HCT116 (cell line): ENCODE data around the gene IFITM5. TPM values are rescaled to one million over a fixed set of nuclear protein-coding genes. Genes with fewer than 3 reads are reported as not detected.
"Not testable (repeated sequence)": the region's sequence is repeated elsewhere in the genome, so short reads cannot be mapped to it uniquely, and the experiment has no call there.

Experiments used
- ATAC-seq: fragments of 200-7000 bp; cut with Tn5 transposase; 2 replicates; pipeline ENCODE4 v1.9.1; 2020; ENCODE audit warnings: mild to moderate bottlenecking, moderate library complexity
- BruUV-seq: library from RNA; stranded (reverse); fragments of 400-500 nt; replicated peaks from 2 replicates; lab custom pipeline; 2021; lab: Mats Ljungman, UMichigan
- CTCF ChIA-PET: fragments of 300-600 bp; sonication (Branson Sonifier 250); formaldehyde crosslinking; loops from one replicate; lab custom pipeline; 2021; ENCODE audit warnings: antibody characterized with exemption; lab: Charles Lee
- POLR2A ChIA-PET: fragments of 300-600, 350-600 bp; sonication (Branson Sonifier 250); formaldehyde crosslinking; loops from one replicate; lab custom pipeline; 2021; ENCODE audit warnings: antibody characterized with exemption; lab: Charles Lee
- RAD21 ChIA-PET, 2 experiments: fragments of 300-600 bp; sonication (Branson Sonifier 250); formaldehyde crosslinking; loops; one replicate each; lab custom pipeline; 2023; ENCODE audit warnings: low total read pairs in 2 of 2; ENCODE audit not compliant: uncharacterized antibody in 2 of 2, unreplicated experiment in 2 of 2, low non-redundant PET in 1 of 2; lab: Charles Lee
- DNase-seq: peaks from one replicate; pipeline ENCODE4 v3.0.0-alpha.2; 2010; ENCODE audit warnings: low read depth, low spot score
- H2AFZ ChIP-seq: fragments of 200-600 bp; shearing (Covaris generic), sonication (generic); 2 replicates; pipeline ENCODE4 v1.6.1; 2017; ENCODE audit warnings: low read depth, mixed run types, mixed read lengths, antibody characterized with exemption, low read length; ENCODE audit not compliant: poor library complexity, severe bottlenecking
- H3K27ac ChIP-seq: 2 replicates; pipeline ENCODE4 v1.5.1; 2012; ENCODE audit warnings: low read depth, low read length
- H3K27me3 ChIP-seq: fragments of 200-600 bp; sonication (generic); 2 replicates; pipeline ENCODE4 v1.6.1; 2016; ENCODE audit warnings: mixed run types, low read length, mixed read lengths; ENCODE audit not compliant: insufficient read depth
- H3K36me3 ChIP-seq, 2 experiments: fragments of 200-500 bp in 1 of 2; fragments of 200-600 bp in 1 of 2; sonication (Bioruptor generic) in 1 of 2; sonication (generic) in 1 of 2; 2 replicates each; pipeline versions ENCODE4 v1.5.1 to v1.6.1; 2014 to 2016; ENCODE audit warnings: low read length in 2 of 2, inconsistent platforms in 1 of 2, mixed read lengths in 1 of 2, mixed run types in 1 of 2; ENCODE audit not compliant: insufficient read depth in 2 of 2, control insufficient read depth in 1 of 2
- H3K4me1 ChIP-seq, 2 experiments: fragments of 200-600 bp in 1 of 2; sonication (generic) in 1 of 2; 2 replicates each; pipeline versions ENCODE4 v1.5.1 to v1.6.1; 2012 to 2017; ENCODE audit warnings: low read length in 2 of 2, inconsistent platforms in 1 of 2, mild to moderate bottlenecking in 1 of 2, mixed read lengths in 1 of 2, mixed run types in 1 of 2, moderate library complexity in 1 of 2; ENCODE audit not compliant: insufficient read depth in 2 of 2, control insufficient read depth in 1 of 2
- H3K4me2 ChIP-seq: fragments of 200-600 bp; sonication (generic); 2 replicates; pipeline ENCODE4 v1.6.1; 2017; ENCODE audit warnings: mixed run types, low read length, mixed read lengths
- H3K4me3 ChIP-seq, 2 experiments: fragments of 200-600 bp in 1 of 2; sonication (generic) in 1 of 2; replicated peaks in 1 of 2; 2 replicates each; pipeline ENCODE4 v1.5.1; 2011 to 2016; ENCODE audit warnings: low read length in 2 of 2, control low read depth in 1 of 2, low read depth in 1 of 2, mild to moderate bottlenecking in 1 of 2, mixed read lengths in 1 of 2, mixed run types in 1 of 2
- H3K79me2 ChIP-seq: fragments of 200-600 bp; sonication (generic); 2 replicates; pipeline ENCODE4 v1.6.1; 2017; ENCODE audit warnings: mild to moderate bottlenecking, mixed run types, low read length, moderate library complexity, mixed read lengths; ENCODE audit not compliant: insufficient read depth
- H3K9ac ChIP-seq: fragments of 200-600 bp; sonication (generic); 2 replicates; pipeline ENCODE4 v1.6.1; 2016; ENCODE audit warnings: low read length, mixed read lengths
- H3K9me2 ChIP-seq: fragments of 200-600 bp; sonication (generic), shearing (Covaris generic); 2 replicates; pipeline ENCODE4 v1.6.1; 2017; ENCODE audit warnings: mixed run types, mild to moderate bottlenecking, moderate library complexity; ENCODE audit not compliant: insufficient read depth
- H3K9me3 ChIP-seq, 2 experiments: fragments of 200-500 bp in 1 of 2; fragments of 200-600 bp in 1 of 2; sonication (Bioruptor generic) in 1 of 2; sonication (generic) in 1 of 2; 2 replicates each; pipeline ENCODE4 v1.6.1; 2014 to 2017; ENCODE audit warnings: low read length in 2 of 2, mixed read lengths in 2 of 2, inconsistent platforms in 1 of 2, low read depth in 1 of 2, mild to moderate bottlenecking in 1 of 2, mixed run types in 1 of 2, moderate library complexity in 1 of 2; ENCODE audit not compliant: control insufficient read depth in 1 of 2, insufficient read depth in 1 of 2
- H4K20me1 ChIP-seq: fragments of 200-600 bp; sonication (generic), shearing (Covaris generic); 2 replicates; pipeline ENCODE4 v1.6.1; 2017; ENCODE audit warnings: mixed run types, mild to moderate bottlenecking, moderate library complexity; ENCODE audit not compliant: insufficient read depth
- CBX3 ChIP-seq: IDR thresholded peaks from 2 replicates; pipeline ENCODE4 v1.6.1; 2012; ENCODE audit warnings: low read depth
- CEBPB ChIP-seq: IDR thresholded peaks from 2 replicates; pipeline ENCODE4 v1.6.1; 2012; ENCODE audit warnings: low read depth
- POLR2A ChIP-seq: IDR thresholded peaks from 2 replicates; pipeline ENCODE4 v1.7.0; 2011; ENCODE audit warnings: borderline replicate concordance; ENCODE audit not compliant: insufficient read depth, insufficient read length; ENCODE audit errors: extremely low read depth
- RAD21 ChIP-seq: IDR thresholded peaks from 2 replicates; pipeline ENCODE4 v1.6.1; 2012; ENCODE audit warnings: low read depth, mild to moderate bottlenecking
- SP1 ChIP-seq: IDR thresholded peaks from 2 replicates; pipeline ENCODE4 v1.6.1; 2012; ENCODE audit warnings: low read depth
- SRF ChIP-seq: IDR thresholded peaks from 2 replicates; pipeline ENCODE4 v1.6.1; 2012; ENCODE audit warnings: low read depth
- TCF7L2 ChIP-seq: IDR thresholded peaks from 2 replicates; pipeline ENCODE4 v1.7.0; 2011; ENCODE audit warnings: borderline replicate concordance, inconsistent platforms; ENCODE audit not compliant: insufficient read depth, insufficient read length; ENCODE audit errors: extremely low read depth
- ZFX ChIP-seq: fragments of 450-650 bp; IDR thresholded peaks from 2 replicates; pipeline ENCODE4 v1.6.1; 2017
- ZNF274 ChIP-seq: fragments of 200-500 bp; sonication (Bioruptor generic); IDR thresholded peaks from 2 replicates; pipeline ENCODE4 v1.6.1; 2014; ENCODE audit warnings: mild to moderate bottlenecking, low read depth, low read length, inconsistent platforms
- intact Hi-C: fragments of 100-400 bp; cut with micrococcal nuclease; formaldehyde crosslinking; loops from 2 replicates; pipeline ENCODE4 v1.10.0; 2022
- total RNA-seq: library from RNA; stranded (reverse); gene quantifications from one replicate; pipeline ENCODE4 v1.2.1, GENCODE V29; 2021; ENCODE audit not compliant: unreplicated experiment
- TF ChIP-seq, protein P1 (sequence below): IDR thresholded peaks from 2 replicates; pipeline ENCODE4 v1.6.1; 2012
- TF ChIP-seq, protein P2 (sequence below): IDR thresholded peaks from 2 replicates; pipeline ENCODE4 v1.6.1; 2011; ENCODE audit warnings: mild to moderate bottlenecking, low read length, moderate library complexity; ENCODE audit not compliant: insufficient replicate concordance; ENCODE audit errors: extremely low read depth

The IFITM5 gene
- total RNA-seq, 1 experiment from 2014 or later = not detected

DNA sequence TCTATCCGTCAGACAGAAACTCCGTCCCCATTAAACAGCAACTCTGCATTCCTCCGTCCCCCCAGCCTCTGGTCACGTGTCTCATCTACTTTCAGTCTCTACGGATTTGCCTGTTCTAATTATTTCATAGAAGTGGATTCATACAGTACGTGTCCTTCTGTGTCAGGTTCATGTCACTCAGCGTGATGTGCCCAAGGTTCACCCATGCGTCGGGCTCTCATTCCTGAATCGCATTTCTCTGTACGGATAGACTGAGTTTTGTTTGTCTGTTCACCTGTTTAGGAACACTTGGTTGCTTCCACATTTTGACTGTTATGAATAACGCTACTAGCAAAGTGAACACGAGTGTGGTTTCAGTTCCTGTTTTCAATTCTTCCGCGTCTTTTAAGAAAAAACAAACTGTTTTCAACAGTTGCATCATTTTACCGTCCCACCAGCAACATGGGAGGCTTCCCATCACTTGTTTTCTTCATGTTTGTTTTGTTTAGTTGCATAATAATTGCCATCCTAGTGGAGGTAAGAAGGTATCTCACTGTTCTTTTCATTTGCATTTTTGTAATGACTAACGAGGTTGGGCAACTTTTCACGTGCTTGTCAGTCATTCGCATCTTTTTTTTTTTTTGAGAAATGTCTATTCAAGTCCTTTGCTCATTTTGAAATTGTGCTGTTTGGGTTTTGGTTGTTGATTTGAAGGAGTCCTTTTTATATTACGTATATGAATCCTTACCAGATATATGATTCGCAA lies 30.0 kb downstream of the IFITM5 start:
- ATAC-seq = no peak
- Histone ChIP-seq H2AFZ (no peak overlapping the region), H3K4me3 (no peak overlapping the region), H3K4me1 (peaks cover 8 to 12% of the 10 kb centered on the region in 2 experiments), H3K27ac (no peak overlapping the region), H3K9me3 (no peaks in the 10 kb centered on the region), H3K27me3 (no peaks in the 10 kb centered on the region), H3K4me2 (no peak overlapping the region), H4K20me1 (no peaks in the 10 kb centered on the region), H3K9me2 (no peaks in the 10 kb centered on the region), H3K9ac (no peak overlapping the region), H3K36me3 (no peaks in the 10 kb centered on the region), H3K79me2 (no peaks in the 10 kb centered on the region)
- ChIA-PET POLR2A (no interaction called here), CTCF (no interaction called here), RAD21 (no interaction called here)
- TF ChIP-seq RAD21 (no peak), SP1 (no peak), POLR2A (no peak), SRF (no peak), ZNF274 (no peak), CEBPB (no peak), CBX3 (no peak), ZFX (no peak), TCF7L2 (no peak)
- TF ChIP-seq, protein P1, sequence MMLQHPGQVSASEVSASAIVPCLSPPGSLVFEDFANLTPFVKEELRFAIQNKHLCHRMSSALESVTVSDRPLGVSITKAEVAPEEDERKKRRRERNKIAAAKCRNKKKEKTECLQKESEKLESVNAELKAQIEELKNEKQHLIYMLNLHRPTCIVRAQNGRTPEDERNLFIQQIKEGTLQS = no peak
- TF ChIP-seq, protein P2, sequence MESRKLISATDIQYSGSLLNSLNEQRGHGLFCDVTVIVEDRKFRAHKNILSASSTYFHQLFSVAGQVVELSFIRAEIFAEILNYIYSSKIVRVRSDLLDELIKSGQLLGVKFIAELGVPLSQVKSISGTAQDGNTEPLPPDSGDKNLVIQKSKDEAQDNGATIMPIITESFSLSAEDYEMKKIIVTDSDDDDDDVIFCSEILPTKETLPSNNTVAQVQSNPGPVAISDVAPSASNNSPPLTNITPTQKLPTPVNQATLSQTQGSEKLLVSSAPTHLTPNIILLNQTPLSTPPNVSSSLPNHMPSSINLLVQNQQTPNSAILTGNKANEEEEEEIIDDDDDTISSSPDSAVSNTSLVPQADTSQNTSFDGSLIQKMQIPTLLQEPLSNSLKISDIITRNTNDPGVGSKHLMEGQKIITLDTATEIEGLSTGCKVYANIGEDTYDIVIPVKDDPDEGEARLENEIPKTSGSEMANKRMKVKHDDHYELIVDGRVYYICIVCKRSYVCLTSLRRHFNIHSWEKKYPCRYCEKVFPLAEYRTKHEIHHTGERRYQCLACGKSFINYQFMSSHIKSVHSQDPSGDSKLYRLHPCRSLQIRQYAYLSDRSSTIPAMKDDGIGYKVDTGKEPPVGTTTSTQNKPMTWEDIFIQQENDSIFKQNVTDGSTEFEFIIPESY = no peak
- no peak for DNase-seq
- BruUV-seq = no TSS peak
- intact Hi-C loops = no loop called here

DNA sequence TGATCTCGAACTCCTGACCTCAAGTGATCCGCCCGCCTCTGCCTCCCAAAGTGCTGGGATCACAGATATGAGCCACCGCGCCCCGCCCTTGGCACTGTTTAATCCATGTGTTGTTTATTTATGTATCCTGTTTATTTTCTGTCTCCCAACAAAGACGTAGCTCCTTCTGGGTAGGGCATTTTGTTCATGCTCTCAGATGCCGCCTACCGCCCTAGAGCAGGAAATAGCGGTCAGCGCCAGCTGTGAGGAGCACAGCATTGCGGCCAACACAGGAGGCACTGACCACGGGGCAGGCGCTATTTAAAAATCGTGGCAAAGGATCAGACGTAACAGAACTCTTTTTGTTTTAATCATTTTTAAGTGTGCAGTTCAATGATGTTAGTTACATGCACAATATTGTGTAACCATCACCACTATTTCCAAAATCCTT lies 30.6 kb downstream of the IFITM5 start:
- H3K27ac ChIP-seq, POLR2A ChIA-PET: not testable (repeated sequence)

More for the DNA sequence above, 30.6 kb downstream of the IFITM5 start:
- DNase-seq, RAD21 ChIA-PET, H3K36me3 ChIP-seq, H3K9me2 ChIP-seq, H3K9ac ChIP-seq, H3K79me2 ChIP-seq, CTCF ChIA-PET, H3K4me2 ChIP-seq, H3K27me3 ChIP-seq, BruUV-seq, H3K9me3 ChIP-seq, ATAC-seq, intact Hi-C loops, H2AFZ ChIP-seq, H3K4me3 ChIP-seq, H4K20me1 ChIP-seq: not testable (repeated sequence)
- H3K4me1 ChIP-seq = peaks cover 8 to 12% of the 10 kb centered on the region in 2 experiments
